Effector memory CD8-positive, alpha-beta T cell (primary cell): ENCODE results near the gene SPRR2E.

Source experiments
- ATAC-seq: fragments of 150-1000 bp; cut with Tn5 transposase; replicated peaks from 2 replicates; pipeline ENCODE4 v1.10.0; 2021; ENCODE audit warnings: mild to moderate bottlenecking, moderate library complexity
- DNase-seq, 3 experiments: peaks; one replicate each; pipeline ENCODE4 v3.0.0; 2021
- H3K27ac Mint-ChIP-seq, 2 donors: one replicate each; pipeline ENCODE4 v1.8.0; 2022; ENCODE audit warnings: mild to moderate bottlenecking in 2 of 2, mixed read lengths in 2 of 2, moderate library complexity in 2 of 2
- H3K27me3 Mint-ChIP-seq, 2 donors: one replicate each; pipeline ENCODE4 v1.8.0; 2022; ENCODE audit warnings: mixed read lengths in 2 of 2
- H3K36me3 Mint-ChIP-seq: one replicate; pipeline ENCODE4 v1.8.0; 2022; ENCODE audit warnings: mild to moderate bottlenecking, moderate library complexity, mixed read lengths; ENCODE audit not compliant: insufficient read depth
- H3K4me1 Mint-ChIP-seq, 2 donors: one replicate each; pipeline ENCODE4 v1.8.0; 2022; ENCODE audit warnings: low read depth in 2 of 2, mixed read lengths in 2 of 2
- H3K4me3 Mint-ChIP-seq, 2 donors: one replicate each; pipeline ENCODE4 v1.8.0; 2022; ENCODE audit warnings: mild to moderate bottlenecking in 2 of 2, mixed read lengths in 2 of 2, moderate library complexity in 2 of 2
- H3K9me3 Mint-ChIP-seq, 2 donors: one replicate each; pipeline ENCODE4 v1.8.0; 2022; ENCODE audit warnings: mixed read lengths in 2 of 2

SPRR2E gene

GRCh38 chr1:153049211-153049610 is 45.1 kb downstream of the SPRR2E start:
- H3K36me3 Mint-ChIP-seq: no peaks in the 10 kb centered on the region
- H3K27me3 Mint-ChIP-seq: peaks cover 55 to 56% of the 10 kb centered on the region in 2 donors
- no peaks in the 10 kb centered on the region for H3K4me1 Mint-ChIP-seq
- DNase-seq (no peak), ATAC-seq (no peak)
- H3K4me3 Mint-ChIP-seq: no peak overlapping the region
- no peak overlapping the region for H3K27ac Mint-ChIP-seq
- H3K9me3 Mint-ChIP-seq: peaks cover 0 to 4% of the 10 kb centered on the region in 2 donors
